Endothelial cell of umbilical vein (primary cell): ENCODE results near the gene STEAP1. TPM values are rescaled to one million over a fixed set of nuclear protein-coding genes. Genes with fewer than 3 reads are reported as not detected.

Source experiments
- BruUV-seq: library from RNA; stranded (reverse); fragments of 400-500 nt; replicated peaks from 2 replicates; lab custom pipeline; 2021; lab: Mats Ljungman, UMichigan
- CTCF ChIA-PET: fragments of 300-600, 350-600 bp; sonication (Branson Sonifier 250); formaldehyde crosslinking; loops from one replicate; lab custom pipeline; 2021; ENCODE audit warnings: antibody characterized with exemption, inconsistent platforms; lab: Charles Lee
- POLR2A ChIA-PET: fragments of 300-600, 350-600 bp; sonication (Branson Sonifier 250); formaldehyde crosslinking; loops from one replicate; lab custom pipeline; 2021; ENCODE audit warnings: antibody characterized with exemption, inconsistent platforms; lab: Charles Lee
- DNase-seq: peaks from one replicate; pipeline ENCODE4 v3.0.0-alpha.2; 2011; ENCODE audit warnings: low read depth, low spot score
- FAIRE-seq: peaks from 2 replicates; lab custom pipeline; 2011; peaks lifted over from hg19 to GRCh38; lab: Jason Lieb, UNC
- H2AFZ ChIP-seq: 2 replicates; pipeline ENCODE4 v1.6.0; 2012; ENCODE audit warnings: low read depth, low read length, control low read depth, inconsistent platforms
- H3K27ac ChIP-seq: 2 replicates; pipeline ENCODE4 v1.5.1; 2011; ENCODE audit warnings: low read depth, mild to moderate bottlenecking, control low read depth, low read length, moderate library complexity; ENCODE audit not compliant: insufficient read depth
- H3K27me3 ChIP-seq, 2 experiments: 2 replicates each; pipeline versions ENCODE4 v1.6.0 to v1.6.1; 2011; ENCODE audit warnings: low read length in 2 of 2, mixed read lengths in 1 of 2; ENCODE audit not compliant: control insufficient read depth in 2 of 2, insufficient read depth in 2 of 2
- H3K36me3 ChIP-seq, 2 experiments: 2 replicates in 1 of 2; 3 replicates in 1 of 2; pipeline ENCODE4 v1.5.1; 2011; ENCODE audit warnings: low read length in 2 of 2, mild to moderate bottlenecking in 1 of 2, moderate library complexity in 1 of 2; ENCODE audit not compliant: control insufficient read depth in 2 of 2, insufficient read depth in 2 of 2; ENCODE audit errors: extremely low read depth in 1 of 2
- H3K4me1 ChIP-seq: 3 replicates; pipeline ENCODE4 v1.5.1; 2011; ENCODE audit warnings: mild to moderate bottlenecking, low read length; ENCODE audit not compliant: control insufficient read depth, insufficient read depth; ENCODE audit errors: extremely low read depth
- H3K4me2 ChIP-seq: 2 replicates; pipeline ENCODE4 v1.6.1; 2011; ENCODE audit warnings: low read length, control low read depth, mixed read lengths; ENCODE audit not compliant: insufficient read depth
- H3K4me3 ChIP-seq, 3 experiments: fragments of 200-600 bp in 1 of 3; sonication (generic), shearing (Covaris generic) in 1 of 3; replicated peaks in 1 of 3; 2 replicates each; pipeline ENCODE4 v1.5.1; 2011 to 2016; ENCODE audit warnings: control low read depth in 3 of 3, low read length in 3 of 3, mild to moderate bottlenecking in 2 of 3, inconsistent platforms in 1 of 3, low read depth in 1 of 3, moderate library complexity in 1 of 3; ENCODE audit not compliant: insufficient read depth in 1 of 3
- H3K79me2 ChIP-seq: 2 replicates; pipeline ENCODE4 v1.6.0; 2012; ENCODE audit warnings: low read length, inconsistent platforms; ENCODE audit not compliant: control insufficient read depth, insufficient read depth
- H3K9ac ChIP-seq: replicated peaks from 2 replicates; pipeline ENCODE3; 2011; ENCODE audit warnings: low read length, control low read depth; ENCODE audit not compliant: insufficient read depth; ENCODE audit errors: extremely low read depth
- H3K9me1 ChIP-seq: replicated peaks from 3 replicates; pipeline ENCODE4 v1.6.0; 2011; ENCODE audit warnings: mild to moderate bottlenecking, low read length; ENCODE audit not compliant: control insufficient read depth, insufficient read depth; ENCODE audit errors: extremely low read depth
- H3K9me3 ChIP-seq: replicated peaks from 2 replicates; pipeline ENCODE4 v1.5.1; 2012; ENCODE audit warnings: low read length, inconsistent platforms; ENCODE audit not compliant: control insufficient read depth, insufficient read depth
- H4K20me1 ChIP-seq: replicated peaks from 2 replicates; pipeline ENCODE3; 2011; ENCODE audit warnings: mild to moderate bottlenecking, low read length; ENCODE audit not compliant: control insufficient read depth, insufficient read depth; ENCODE audit errors: extremely low read depth
- EZH2 ChIP-seq: IDR thresholded peaks from 2 replicates; pipeline ENCODE4 v1.6.1; 2012; ENCODE audit warnings: borderline replicate concordance, low read depth, mild to moderate bottlenecking, moderate library complexity, low read length, inconsistent platforms; ENCODE audit not compliant: severe bottlenecking
- FOS ChIP-seq: IDR thresholded peaks from 2 replicates; pipeline ENCODE4 v1.6.1; 2011; ENCODE audit warnings: mild to moderate bottlenecking, low read length, moderate library complexity, borderline replicate concordance; ENCODE audit not compliant: insufficient read depth
- GATA2 ChIP-seq: IDR thresholded peaks from 2 replicates; pipeline ENCODE4 v1.7.0; 2011; ENCODE audit warnings: low read depth, mild to moderate bottlenecking, moderate library complexity, mixed read lengths, low read length; ENCODE audit not compliant: insufficient read length, insufficient read depth
- JUN ChIP-seq: IDR thresholded peaks from 2 replicates; pipeline ENCODE4 v1.6.1; 2011; ENCODE audit warnings: borderline replicate concordance, low read depth; ENCODE audit not compliant: insufficient read length, insufficient read depth
- MYC ChIP-seq: IDR thresholded peaks from one replicate; pipeline ENCODE4 v1.6.1; 2011; ENCODE audit warnings: mild to moderate bottlenecking, low read depth, low read length
- POLR2A ChIP-seq: IDR thresholded peaks from 2 replicates; pipeline ENCODE4 v1.6.1; 2012; ENCODE audit warnings: low read depth, mild to moderate bottlenecking, control low read depth, low read length
- POLR2AphosphoS5 ChIP-seq: IDR thresholded peaks from 2 replicates; pipeline ENCODE4 v1.6.1; 2012; ENCODE audit warnings: low read depth, mild to moderate bottlenecking, control low read depth, low read length, moderate library complexity; ENCODE audit not compliant: insufficient read depth
- dilution Hi-C: fragments of 300-500 bp; cut with MboI; formaldehyde crosslinking; loops from one replicate; pipeline ENCODE4 v1.15.0; 2019; ENCODE audit warnings: low sequenced_read_pairs; ENCODE audit not compliant: extremely low pct_ligation_motif_present
- intact Hi-C: fragments of 100-400 bp; cut with micrococcal nuclease; formaldehyde crosslinking; loops from one replicate; pipeline ENCODE4 v1.10.0; 2022
- polyA plus RNA-seq, 4 experiments: library from polyadenylated mRNA; depleted of rRNA in 3 of 4; stranded (reverse) in 3 of 4; unstranded in 1 of 4; fragments of >200 nt; gene quantifications; 2 replicates each; pipeline versions ENCODE4 v1.2.1 to v1.2.3, GENCODE V29; 2011 to 2012; ENCODE audit warnings: missing spikeins in 1 of 4
- total RNA-seq: library from RNA; stranded (reverse); gene quantifications from 2 replicates; pipeline ENCODE4 v1.2.3, GENCODE V29; 2021
- TF ChIP-seq, protein P1 (sequence below): IDR thresholded peaks from 2 replicates; pipeline ENCODE4 v1.6.1; 2011; ENCODE audit not compliant: insufficient read depth, insufficient read length
- TF ChIP-seq, protein P2 (sequence below), 2 donors: IDR thresholded peaks; 1 replicate in 1 of 2; 2 replicates in 1 of 2; pipeline ENCODE4 v1.5.1; 2011; ENCODE audit warnings: low read length in 2 of 2, mild to moderate bottlenecking in 2 of 2, moderate library complexity in 2 of 2, control low read depth in 1 of 2, inconsistent platforms in 1 of 2, low read depth in 1 of 2; ENCODE audit not compliant: insufficient read depth in 1 of 2; ENCODE audit errors: extremely low read depth in 1 of 2

Gene STEAP1
- total and polyA plus RNA-seq, 2 donors (not counting 3 experiments of a cell fraction or from before 2014, with no cell fraction given), result 35.0 to 42.7 TPM

DNA sequence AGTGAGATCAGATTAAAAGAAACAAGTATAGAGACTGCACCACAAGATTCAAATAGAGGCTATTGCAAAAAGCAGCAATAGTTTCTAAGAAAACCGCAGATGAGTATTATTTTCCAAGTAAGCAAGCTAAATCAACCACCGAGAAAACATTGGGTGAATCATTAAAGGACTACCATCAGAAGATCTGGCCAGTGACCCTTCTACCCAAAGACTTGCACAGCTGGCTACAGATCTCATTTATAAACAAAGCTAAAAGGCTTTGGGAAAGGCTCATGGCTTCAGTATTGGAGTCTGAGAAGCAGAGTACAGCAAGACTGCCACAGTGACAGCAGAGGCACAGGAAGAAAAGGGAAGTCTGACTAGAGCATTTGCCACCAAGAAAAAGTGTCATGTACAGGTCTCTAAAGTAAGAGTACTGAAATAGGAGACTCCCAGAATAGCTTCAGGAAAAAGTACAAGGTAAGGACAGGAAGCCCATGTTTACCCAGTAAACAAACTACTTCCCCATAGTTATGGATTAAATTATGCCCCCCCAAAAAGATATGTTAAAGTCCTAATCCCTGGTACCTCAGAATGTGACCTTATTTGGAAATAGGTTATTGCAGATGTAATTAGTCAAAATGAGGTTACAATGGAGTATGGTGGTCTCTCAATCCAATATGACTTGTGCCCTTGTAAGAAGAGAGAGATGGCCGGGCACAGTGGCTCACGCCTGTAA lies 19.0 kb downstream of the STEAP1 start:
- Histone ChIP-seq H2AFZ (no peak overlapping the region), H3K9ac (no peak overlapping the region), H3K9me3 (no peaks in the 10 kb centered on the region), H3K27me3 (no peaks in the 10 kb centered on the region), H3K4me1 (peaks cover 12% of the 10 kb centered on the region), H3K79me2 (no peaks in the 10 kb centered on the region), H3K36me3 (no peaks in the 10 kb centered on the region), H3K27ac (no peak overlapping the region), H3K4me3 (no peak overlapping the region), H3K4me2 (no peak overlapping the region), H4K20me1 (no peaks in the 10 kb centered on the region), H3K9me1 (no peaks in the 10 kb centered on the region)
- ChIA-PET POLR2A (interaction anchor here (1.2 kb wide), 1 partner anchor 38 kb away, joined by 3 read pairs; the partner anchor contains the start of gene STEAP2), CTCF (no interaction called here)
- intact Hi-C loops, result no loop called here
- TF ChIP-seq FOS (no peak), EZH2 (no peak), JUN (no peak), POLR2A (no peak), MYC (no peak), GATA2 (no peak), POLR2AphosphoS5 (no peak)
- TF ChIP-seq, protein P1, sequence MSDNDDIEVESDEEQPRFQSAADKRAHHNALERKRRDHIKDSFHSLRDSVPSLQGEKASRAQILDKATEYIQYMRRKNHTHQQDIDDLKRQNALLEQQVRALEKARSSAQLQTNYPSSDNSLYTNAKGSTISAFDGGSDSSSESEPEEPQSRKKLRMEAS, result no peak
- TF ChIP-seq, protein P2, sequence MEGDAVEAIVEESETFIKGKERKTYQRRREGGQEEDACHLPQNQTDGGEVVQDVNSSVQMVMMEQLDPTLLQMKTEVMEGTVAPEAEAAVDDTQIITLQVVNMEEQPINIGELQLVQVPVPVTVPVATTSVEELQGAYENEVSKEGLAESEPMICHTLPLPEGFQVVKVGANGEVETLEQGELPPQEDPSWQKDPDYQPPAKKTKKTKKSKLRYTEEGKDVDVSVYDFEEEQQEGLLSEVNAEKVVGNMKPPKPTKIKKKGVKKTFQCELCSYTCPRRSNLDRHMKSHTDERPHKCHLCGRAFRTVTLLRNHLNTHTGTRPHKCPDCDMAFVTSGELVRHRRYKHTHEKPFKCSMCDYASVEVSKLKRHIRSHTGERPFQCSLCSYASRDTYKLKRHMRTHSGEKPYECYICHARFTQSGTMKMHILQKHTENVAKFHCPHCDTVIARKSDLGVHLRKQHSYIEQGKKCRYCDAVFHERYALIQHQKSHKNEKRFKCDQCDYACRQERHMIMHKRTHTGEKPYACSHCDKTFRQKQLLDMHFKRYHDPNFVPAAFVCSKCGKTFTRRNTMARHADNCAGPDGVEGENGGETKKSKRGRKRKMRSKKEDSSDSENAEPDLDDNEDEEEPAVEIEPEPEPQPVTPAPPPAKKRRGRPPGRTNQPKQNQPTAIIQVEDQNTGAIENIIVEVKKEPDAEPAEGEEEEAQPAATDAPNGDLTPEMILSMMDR (IDR thresholded peaks at IDR 0.05; ENCODE audit: extremely low read depth in 1 of 2, insufficient read depth in 1 of 2, low read depth in 1 of 2, low read length in 2 of 2), result no peak
- DNase-seq (no peak), FAIRE-seq (no peak)
- no TSS peak for BruUV-seq
- dilution Hi-C loops, result no loop called here
